NT2/D1 (cell line): ENCODE data around the gene M1AP.

Experiments used
- SUZ12 ChIP-seq: IDR thresholded peaks from 2 replicates; pipeline ENCODE4 v1.6.1; 2011; ENCODE audit not compliant: insufficient read length, insufficient read depth; ENCODE audit errors: extremely low read depth
- YY1 ChIP-seq: IDR thresholded peaks from 2 replicates; pipeline ENCODE4 v1.6.1; 2011; ENCODE audit not compliant: insufficient read length, insufficient read depth

DNA sequence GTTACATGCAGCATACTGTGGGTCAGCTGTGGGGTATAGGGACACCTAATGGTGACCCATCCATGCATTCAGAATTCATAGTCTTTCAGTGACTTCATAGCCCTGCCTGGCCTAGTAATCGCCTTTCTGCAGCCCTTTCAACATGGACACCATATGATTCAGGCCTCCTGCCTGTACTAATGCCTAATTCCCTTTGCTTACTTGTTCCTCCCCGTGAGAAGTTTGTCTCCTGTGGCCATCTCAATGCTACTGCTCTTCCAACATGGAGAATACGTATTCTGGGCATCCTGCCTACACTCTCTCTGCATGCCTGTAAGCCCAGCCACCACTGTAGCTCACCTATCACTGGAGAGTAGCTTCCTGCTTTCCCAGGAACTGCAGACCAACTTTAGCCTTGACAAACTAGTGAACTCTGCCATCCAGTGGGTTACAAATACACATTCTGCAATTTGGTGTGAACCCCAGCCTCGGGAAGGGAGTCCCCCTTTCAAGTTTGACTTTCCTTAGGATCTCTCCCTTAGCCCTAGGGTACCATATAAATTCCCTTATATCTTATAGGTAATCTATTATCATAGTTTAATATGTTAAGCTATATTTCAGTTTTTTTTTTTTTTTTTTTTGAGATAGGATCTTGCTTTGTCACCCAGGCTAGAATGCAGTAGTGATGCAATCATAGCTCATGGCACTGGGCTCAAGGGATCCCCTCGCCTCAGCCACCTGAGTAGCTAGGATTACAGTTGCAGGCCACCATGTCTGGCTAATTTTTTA lies 22.3 kb downstream of the M1AP start:
- TF ChIP-seq SUZ12 (no peak), YY1 (no peak)
